SU-DHL-6 (cell line): ENCODE measurements around the gene DNAH17.

ENCODE experiments used
- H2AFZ ChIP-seq: fragments of 200-600 bp; sonication (generic); 2 replicates; pipeline ENCODE4 v1.6.1; 2014; ENCODE audit warnings: low read depth, mild to moderate bottlenecking, moderate library complexity, mixed read lengths, antibody characterized with exemption, low read length; ENCODE audit not compliant: severe bottlenecking
- H3F3A ChIP-seq: fragments of 200-600 bp; shearing (Covaris generic); 2 replicates; pipeline ENCODE4 v1.6.0; 2016; ENCODE audit warnings: antibody characterized with exemption, mild to moderate bottlenecking; ENCODE audit not compliant: insufficient read depth
- H3K27ac ChIP-seq: fragments of 200-600 bp; sonication (generic); 2 replicates; pipeline ENCODE4 v1.5.1; 2016; ENCODE audit warnings: low read depth, mild to moderate bottlenecking, low read length, moderate library complexity, mixed read lengths
- H3K27me3 ChIP-seq: fragments of 200-600 bp; sonication (generic), shearing (Covaris generic); 2 replicates; pipeline ENCODE4 v1.6.0; 2014; ENCODE audit warnings: mild to moderate bottlenecking, low read length
- H3K36me3 ChIP-seq: fragments of 200-600 bp; sonication (generic); 2 replicates; pipeline ENCODE4 v1.6.1; 2014; ENCODE audit warnings: mild to moderate bottlenecking, low read length, mixed read lengths
- H3K4me2 ChIP-seq: fragments of 300-600, 200-600 bp; shearing (Covaris generic), sonication (generic); 2 replicates; pipeline ENCODE4 v1.6.0; 2014; ENCODE audit warnings: low read length, low read depth, mild to moderate bottlenecking; ENCODE audit not compliant: poor library complexity, severe bottlenecking
- H3K4me3 ChIP-seq: fragments of 200-600 bp; sonication (generic); 2 replicates; pipeline ENCODE4 v1.5.1; 2014; ENCODE audit warnings: antibody characterized with exemption, low read length, mild to moderate bottlenecking, mixed read lengths; ENCODE audit not compliant: insufficient read depth, poor library complexity, severe bottlenecking
- H3K79me2 ChIP-seq: fragments of 200-600 bp; sonication (generic); 2 replicates; pipeline ENCODE4 v1.6.1; 2014; ENCODE audit warnings: mild to moderate bottlenecking, low read length, moderate library complexity; ENCODE audit not compliant: insufficient read depth
- H3K9ac ChIP-seq: fragments of 200-600 bp; sonication (generic); 2 replicates; pipeline ENCODE4 v1.7.0; 2014; ENCODE audit warnings: mild to moderate bottlenecking, low read length
- H3K9me2 ChIP-seq: fragments of 200-600 bp; sonication (generic); replicated peaks from 2 replicates; pipeline ENCODE4 v1.6.1; 2014; ENCODE audit warnings: low read length; ENCODE audit not compliant: insufficient read depth
- H3K9me3 ChIP-seq: fragments of 200-600 bp; sonication (generic); 2 replicates; pipeline ENCODE4 v1.6.1; 2014; ENCODE audit warnings: low read length, mixed read lengths; ENCODE audit not compliant: insufficient read depth
- H4K20me1 ChIP-seq: fragments of 200-600 bp; sonication (generic); 2 replicates; pipeline ENCODE4 v1.6.1; 2014; ENCODE audit warnings: low read depth, mild to moderate bottlenecking, antibody characterized with exemption, low read length, moderate library complexity, mixed read lengths
- CTCF ChIP-seq: fragments of 200-600 bp; sonication (generic); IDR thresholded peaks from one replicate; pipeline ENCODE4 v1.5.1; 2017; ENCODE audit warnings: antibody characterized with exemption, mild to moderate bottlenecking, low read length, moderate library complexity; ENCODE audit not compliant: insufficient read depth, poor library complexity, severe bottlenecking
- EZH2phosphoT487 ChIP-seq: fragments of 200-600 bp; sonication (generic), shearing (Covaris generic); conservative IDR thresholded peaks from 2 replicates; pipeline ENCODE4 v1.6.1; 2018; ENCODE audit warnings: mild to moderate bottlenecking, antibody characterized with exemption, low read length, moderate library complexity, mixed read lengths

The DNAH17 gene

GRCh38 chr17:78391843-78392242 is 185.4 kb downstream of the DNAH17 start:
- TF ChIP-seq EZH2phosphoT487 (no peak), CTCF (no peak)
- no peak overlapping the region for H3K9ac ChIP-seq
- no peak overlapping the region for H3K27ac ChIP-seq
- peaks cover 11% of the 10 kb centered on the region for H3F3A ChIP-seq
- no peaks in the 10 kb centered on the region for H3K27me3 ChIP-seq
- H3K4me3 ChIP-seq = no peak overlapping the region
- H3K9me3 ChIP-seq = no peaks in the 10 kb centered on the region
- H2AFZ ChIP-seq = no peak overlapping the region
- no peaks in the 10 kb centered on the region for H4K20me1 ChIP-seq
- peaks cover 53% of the 10 kb centered on the region for H3K79me2 ChIP-seq
- no peaks in the 10 kb centered on the region for H3K36me3 ChIP-seq
- no peaks in the 10 kb centered on the region for H3K9me2 ChIP-seq
- H3K4me2 ChIP-seq = no peak overlapping the region

- peaks cover 61% of the 10 kb centered on the region for H3K79me2 ChIP-seq
- H3K27ac ChIP-seq = no peak overlapping the region
- no peaks in the 10 kb centered on the region for H3K36me3 ChIP-seq
- no peaks in the 10 kb centered on the region for H3K9me2 ChIP-seq
- H3K9me3 ChIP-seq = no peaks in the 10 kb centered on the region
- peaks cover 11% of the 10 kb centered on the region for H3F3A ChIP-seq
- TF ChIP-seq EZH2phosphoT487 = no peak
- TF ChIP-seq CTCF = no peak
- H4K20me1 ChIP-seq = no peaks in the 10 kb centered on the region
- no peaks in the 10 kb centered on the region for H3K27me3 ChIP-seq
- H2AFZ ChIP-seq = no peak overlapping the region
- H3K4me2 ChIP-seq = no peak overlapping the region
- no peak overlapping the region for H3K9ac ChIP-seq
- H3K4me3 ChIP-seq = no peak overlapping the region
These were observed 186.2 kb downstream of the DNAH17 start for GRCh38 chr17:78391051-78391431.

GRCh38 chr17:78390241-78391050 is 186.8 kb downstream of the DNAH17 start:
- no peak overlapping the region for H3K4me2 ChIP-seq
- H2AFZ ChIP-seq = no peak overlapping the region
- no peak overlapping the region for H3K27ac ChIP-seq
- no peaks in the 10 kb centered on the region for H3K27me3 ChIP-seq
- peaks cover 67% of the 10 kb centered on the region for H3K79me2 ChIP-seq
- no peaks in the 10 kb centered on the region for H3K36me3 ChIP-seq
- no peaks in the 10 kb centered on the region for H4K20me1 ChIP-seq
- peaks cover 11% of the 10 kb centered on the region for H3F3A ChIP-seq
- H3K4me3 ChIP-seq = no peak overlapping the region
- H3K9me3 ChIP-seq = no peaks in the 10 kb centered on the region
- no peak overlapping the region for H3K9ac ChIP-seq
- H3K9me2 ChIP-seq = no peaks in the 10 kb centered on the region
- TF ChIP-seq EZH2phosphoT487 = no peak
- no peak for TF ChIP-seq CTCF
